NCI-H2227 (cell line): ENCODE data around the gene ALDOC.
"Not testable (repeated sequence)": the region's sequence is repeated elsewhere in the genome, so short reads cannot be mapped to it uniquely, and the experiment has no call there.

ENCODE experiments used
- DNase-seq: peaks from one replicate; lab custom pipeline; 2025; ENCODE audit not compliant: unreplicated experiment; lab: John Stamatoyannopoulos, UW

Gene ALDOC

GRCh38 chr17:28576758-28577465 lies at the start of gene ALDOC:
ALDOC (minus strand) TSS chr17:28576895; CDS start chr17:28575532, 1,363 bp downstream.
- DNase-seq: peak; percentile 96

GRCh38 chr17:28624148-28624547 lies 47.5 kb upstream of the ALDOC start:
- DNase-seq: no peak

- no peak for DNase-seq
Measured at GRCh38 chr17:28623696-28624095, 47.0 kb upstream of the ALDOC start.

GRCh38 chr17:28622186-28622585 lies 45.5 kb upstream of the ALDOC start:
- DNase-seq: no peak

GRCh38 chr17:28620010-28620409 lies 43.3 kb upstream of the ALDOC start:
- DNase-seq: no peak

GRCh38 chr17:28618464-28618863 lies 41.8 kb upstream of the ALDOC start:
- no peak for DNase-seq

GRCh38 chr17:28616281-28616680 lies 39.6 kb upstream of the ALDOC start:
- no peak for DNase-seq

GRCh38 chr17:28615260-28615940 lies 38.7 kb upstream of the ALDOC start:
- DNase-seq: no peak

- no peak for DNase-seq
Measured at GRCh38 chr17:28613931-28614381, 37.3 kb upstream of the ALDOC start, which contains the start of gene RSKR. RSKR (minus strand) TSS chr17:28614185; CDS start chr17:28614161, 24 bp downstream.

- peak; percentile 28 for DNase-seq
Measured at GRCh38 chr17:28612936-28613872, 36.5 kb upstream of the ALDOC start.

GRCh38 chr17:28612531-28612930 lies 35.8 kb upstream of the ALDOC start:
- DNase-seq: no peak

- DNase-seq: no peak
Measured at GRCh38 chr17:28610376-28610775, 33.7 kb upstream of the ALDOC start.

GRCh38 chr17:28604031-28604430 lies 27.3 kb upstream of the ALDOC start:
- not testable (repeated sequence) for DNase-seq

GRCh38 chr17:28599311-28600184 lies 22.9 kb upstream of the ALDOC start:
- DNase-seq: peak; percentile 67

GRCh38 chr17:28598799-28599310 lies 22.2 kb upstream of the ALDOC start, which contains the start of gene SPAG5:
SPAG5 (minus strand) TSS chr17:28599025; CDS start chr17:28598946, 79 bp downstream.
- peak; percentile 93 for DNase-seq

GRCh38 chr17:28598389-28598788 lies 21.7 kb upstream of the ALDOC start:
- DNase-seq: no peak

GRCh38 chr17:28597606-28598383 lies 21.1 kb upstream of the ALDOC start:
- DNase-seq: no peak

- no peak for DNase-seq
Measured at GRCh38 chr17:28592260-28592659, 15.6 kb upstream of the ALDOC start.

- no peak for DNase-seq
Measured at GRCh38 chr17:28585851-28586250, 9.2 kb upstream of the ALDOC start.
